ENCODE results near the gene DLGAP4. TPM values are rescaled to one million over a fixed set of nuclear protein-coding genes. Genes with fewer than 3 reads are reported as not detected.
A peak's percentile ranks its signal among the peaks of the same experiment; 100 is the strongest.

DLGAP4 gene
- total and polyA plus RNA-seq, 2 of the 13 experiments (the other 11 are each of a cell fraction or from before 2014, with no cell fraction given): 15.2 to 26.7 TPM

GRCh38 chr20:36468149-36469000, 162.2 kb downstream of the DLGAP4 start (continued):
- TF ChIP-seq ATF2 (CRISPR knock-in tag; IDR thresholded peaks at IDR 0.05): peak; percentile 60; the same call in 1 of the 2 replicates
- peak; percentile 33; the same call in 1 of the 2 replicates for TF ChIP-seq GZF1 (CRISPR knock-in tag; IDR thresholded peaks at IDR 0.05)
- TF ChIP-seq ZFY (CRISPR knock-in tag; IDR thresholded peaks at IDR 0.05): 0 out of 2 replicates have a peak, but pooled peaks have one; percentile 26
- peak; percentile 76; the same call in 1 of the 2 replicates for TF ChIP-seq ZSCAN5A (CRISPR knock-in tag; IDR thresholded peaks at IDR 0.05; ENCODE audit: borderline replicate concordance)
- TF ChIP-seq RNF219 (CRISPR knock-in tag; IDR thresholded peaks at IDR 0.05): no peak
- no peak for TF ChIP-seq ZSCAN20 (CRISPR knock-in tag; IDR thresholded peaks at IDR 0.05; ENCODE audit: borderline replicate concordance)
- peak; percentile 87 for TF ChIP-seq KDM6A (CRISPR knock-in tag; IDR thresholded peaks at IDR 0.05; ENCODE audit: low read depth)
- peak; percentile 66 for TF ChIP-seq ARNTL (CRISPR knock-in tag; IDR thresholded peaks at IDR 0.05)
- TF ChIP-seq ZNF557 (CRISPR knock-in tag; IDR thresholded peaks at IDR 0.05): 0 out of 2 replicates have a peak, but pooled peaks have one; percentile 75
- peak; percentile 95 for TF ChIP-seq TFE3 (CRISPR knock-in tag; IDR thresholded peaks at IDR 0.05)
- TF ChIP-seq ZNF331 (CRISPR knock-in tag; IDR thresholded peaks at IDR 0.05): peak; percentile 73
- peak; percentile 62 for TF ChIP-seq HNF1A (IDR thresholded peaks at IDR 0.05; ENCODE audit: low read depth)
- TF ChIP-seq HNF1A (CRISPR knock-in tag; IDR thresholded peaks at IDR 0.05; ENCODE audit: borderline replicate concordance): peak; percentile 57; the same call in 1 of the 2 replicates
- peak; percentile 68 for TF ChIP-seq MIXL1 (CRISPR knock-in tag; IDR thresholded peaks at IDR 0.05)
- TF ChIP-seq ZNF879 (CRISPR knock-in tag; IDR thresholded peaks at IDR 0.05): 0 out of 2 replicates have a peak, but pooled peaks have one; percentile 80
- peak; percentile 92 for TF ChIP-seq HNRNPL (IDR thresholded peaks at IDR 0.05; ENCODE audit: low read depth, low read length)
- no peak for TF ChIP-seq ZNF562 (CRISPR knock-in tag; IDR thresholded peaks at IDR 0.05; ENCODE audit: borderline replicate concordance)
- TF ChIP-seq TCF7 (IDR thresholded peaks at IDR 0.05; ENCODE audit: low read depth): 0 out of 2 replicates have a peak, but pooled peaks have one; percentile 19

Measured in HepG2 (cell line).